Neural cell (in vitro differentiated cells): Measurements from ENCODE around the gene ALAS1. TPM values are rescaled to one million over a fixed set of nuclear protein-coding genes. Genes with fewer than 3 reads are reported as not detected.
A peak's percentile ranks its signal among the peaks of the same experiment; 100 is the strongest.
"Not testable (repeated sequence)": the region's sequence is repeated elsewhere in the genome, so short reads cannot be mapped to it uniquely, and the experiment has no call there.

ENCODE experiments used
- H2AFZ ChIP-seq: fragments of 200-600, 300-800 bp; sonication (generic), shearing (Covaris generic); 2 replicates; pipeline ENCODE4 v1.6.0; 2014; ENCODE audit warnings: low read depth, mild to moderate bottlenecking, antibody characterized with exemption, low read length, moderate library complexity
- H3F3A ChIP-seq: fragments of 200-600 bp; shearing (Covaris generic); 2 replicates; pipeline ENCODE4 v1.6.1; 2016; ENCODE audit warnings: mild to moderate bottlenecking, moderate library complexity, mixed read lengths, antibody characterized with exemption, low read length; ENCODE audit not compliant: insufficient read depth, poor library complexity, severe bottlenecking
- H3K27ac ChIP-seq: fragments of 200-600, 300-800 bp; sonication (generic), shearing (Covaris generic); 2 replicates; pipeline ENCODE4 v1.5.1; 2014; ENCODE audit warnings: mild to moderate bottlenecking, low read length, moderate library complexity
- H3K27me3 ChIP-seq: fragments of 300-800, 200-600 bp; sonication (generic), shearing (Covaris generic); 2 replicates; pipeline ENCODE4 v1.6.0; 2014; ENCODE audit warnings: mild to moderate bottlenecking, low read depth, low read length, moderate library complexity; ENCODE audit not compliant: insufficient read depth
- H3K36me3 ChIP-seq: fragments of 300-800, 200-600 bp; sonication (generic), shearing (Covaris generic); 2 replicates; pipeline ENCODE4 v1.5.1; 2014; ENCODE audit warnings: mild to moderate bottlenecking, antibody characterized with exemption, low read length, moderate library complexity; ENCODE audit not compliant: insufficient read depth
- H3K4me2 ChIP-seq: fragments of 300-800, 200-600 bp; sonication (generic), shearing (Covaris generic); 2 replicates; pipeline ENCODE4 v1.6.0; 2014; ENCODE audit warnings: mild to moderate bottlenecking, low read length
- H3K4me3 ChIP-seq: fragments of 300-800, 200-600 bp; sonication (generic), shearing (Covaris generic); 2 replicates; pipeline ENCODE4 v1.5.1; 2014; ENCODE audit warnings: mild to moderate bottlenecking, low read length, moderate library complexity
- H3K79me2 ChIP-seq: fragments of 200-600 bp; shearing (Covaris generic); replicated peaks from 2 replicates; pipeline ENCODE4 v1.6.0; 2014; ENCODE audit warnings: mild to moderate bottlenecking, low read length, moderate library complexity; ENCODE audit not compliant: insufficient read depth
- H3K9ac ChIP-seq: fragments of 300-800, 200-600 bp; sonication (generic), shearing (Covaris generic); 2 replicates; pipeline ENCODE4 v1.6.1; 2016; ENCODE audit warnings: mild to moderate bottlenecking, low read length, mixed read lengths
- H3K9me2 ChIP-seq: fragments of 200-600 bp; shearing (Covaris generic); 2 replicates; pipeline ENCODE4 v1.6.1; 2016; ENCODE audit warnings: mild to moderate bottlenecking, low read length, mixed read lengths; ENCODE audit not compliant: insufficient read depth
- H3K9me3 ChIP-seq: fragments of 200-600, 300-800 bp; sonication (generic), shearing (Covaris generic); 2 replicates; pipeline ENCODE4 v1.6.1; 2016; ENCODE audit warnings: mild to moderate bottlenecking, mixed run types, low read length, moderate library complexity, mixed read lengths
- H4K20me1 ChIP-seq: fragments of 200-600 bp; shearing (Covaris generic); 2 replicates; pipeline ENCODE4 v1.6.1; 2016; ENCODE audit warnings: mild to moderate bottlenecking, mixed run types; ENCODE audit not compliant: insufficient read depth
- EP300 ChIP-seq: fragments of 450-650 bp; conservative IDR thresholded peaks from 2 replicates; pipeline ENCODE4 v1.6.1; 2014; ENCODE audit warnings: antibody characterized with exemption, mild to moderate bottlenecking, moderate library complexity; ENCODE audit not compliant: poor library complexity, severe bottlenecking
- EZH2 ChIP-seq: fragments of 200-600, 300-800 bp; shearing (Covaris generic), sonication (generic); IDR thresholded peaks from 2 replicates; pipeline ENCODE4 v1.6.1; 2014; ENCODE audit warnings: antibody characterized with exemption, low read length, borderline replicate concordance, mild to moderate bottlenecking; ENCODE audit not compliant: insufficient read depth, poor library complexity, severe bottlenecking
- MXI1 ChIP-seq: fragments of 450-650 bp; conservative IDR thresholded peaks from 2 replicates; pipeline ENCODE4 v1.6.1; 2014; ENCODE audit warnings: antibody characterized with exemption, mild to moderate bottlenecking; ENCODE audit not compliant: poor library complexity, severe bottlenecking
- POLR2AphosphoS5 ChIP-seq: IDR thresholded peaks from 2 replicates; pipeline ENCODE4 v1.6.1; 2012
- RAD21 ChIP-seq: fragments of 450-650 bp; conservative IDR thresholded peaks from 2 replicates; pipeline ENCODE4 v1.6.1; 2014; ENCODE audit warnings: antibody characterized with exemption, mild to moderate bottlenecking, moderate library complexity
- SMC3 ChIP-seq: fragments of 450-650 bp; conservative IDR thresholded peaks from 2 replicates; pipeline ENCODE4 v1.6.1; 2014; ENCODE audit warnings: antibody characterized with exemption, mild to moderate bottlenecking, moderate library complexity; ENCODE audit not compliant: poor library complexity
- TAF1 ChIP-seq: IDR thresholded peaks from 2 replicates; pipeline ENCODE4 v1.6.1; 2012; ENCODE audit warnings: low read depth
- polyA plus RNA-seq: library from polyadenylated mRNA; depleted of rRNA; stranded (reverse); fragments of >200 nt; gene quantifications from 2 replicates; pipeline ENCODE4 v1.2.3, GENCODE V29; 2014
- TF ChIP-seq, protein P1 (sequence below): fragments of 450-650 bp; IDR thresholded peaks from 2 replicates; pipeline ENCODE4 v1.5.1; 2014; ENCODE audit warnings: antibody characterized with exemption, mild to moderate bottlenecking, moderate library complexity; ENCODE audit not compliant: poor library complexity, severe bottlenecking
- TF ChIP-seq, protein P2 (sequence below): IDR thresholded peaks from 2 replicates; pipeline ENCODE4 v1.6.1; 2012; ENCODE audit warnings: borderline replicate concordance

ALAS1 gene
- polyA plus RNA-seq, 1 donor from 2014 or later = 66.0 TPM

DNA sequence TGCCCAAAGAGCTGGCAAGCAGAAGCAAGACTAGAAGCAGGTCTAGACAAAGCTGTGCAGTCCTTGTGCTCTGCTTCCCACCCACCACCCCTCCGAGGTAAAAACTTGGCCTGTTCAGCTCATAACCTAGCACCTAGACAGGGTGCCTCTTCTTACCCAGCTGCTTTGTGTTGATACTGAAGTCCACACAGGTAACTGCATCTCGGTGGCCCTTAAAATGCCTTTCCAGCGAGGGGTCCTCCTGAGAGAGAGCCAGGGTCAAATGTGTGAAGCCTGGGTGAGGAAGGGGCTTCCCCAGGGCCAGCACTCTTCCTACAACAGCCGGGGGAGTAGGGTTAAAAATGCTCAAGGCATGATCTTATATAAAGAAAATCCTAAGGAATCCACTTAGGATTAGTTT is 47.1 kb upstream of the ALAS1 start:
- H3K4me2 ChIP-seq = no peak overlapping the region
- H3K27me3 ChIP-seq = no peaks in the 10 kb centered on the region
- no peaks in the 10 kb centered on the region for H4K20me1 ChIP-seq
- no peaks in the 10 kb centered on the region for H3K36me3 ChIP-seq
- no peak overlapping the region for H3K27ac ChIP-seq
- no peaks in the 10 kb centered on the region for H3K79me2 ChIP-seq
- H3F3A ChIP-seq = no peaks in the 10 kb centered on the region
- H3K9ac ChIP-seq = no peak overlapping the region
- no peaks in the 10 kb centered on the region for H3K9me3 ChIP-seq
- no peak overlapping the region for H2AFZ ChIP-seq
- H3K9me2 ChIP-seq = no peaks in the 10 kb centered on the region
- no peak overlapping the region for H3K4me3 ChIP-seq
- no peak for TF ChIP-seq POLR2AphosphoS5
- no peak for TF ChIP-seq MXI1
- TF ChIP-seq EZH2 = no peak
- no peak for TF ChIP-seq EP300
- no peak for TF ChIP-seq TAF1
- TF ChIP-seq, protein P1, sequence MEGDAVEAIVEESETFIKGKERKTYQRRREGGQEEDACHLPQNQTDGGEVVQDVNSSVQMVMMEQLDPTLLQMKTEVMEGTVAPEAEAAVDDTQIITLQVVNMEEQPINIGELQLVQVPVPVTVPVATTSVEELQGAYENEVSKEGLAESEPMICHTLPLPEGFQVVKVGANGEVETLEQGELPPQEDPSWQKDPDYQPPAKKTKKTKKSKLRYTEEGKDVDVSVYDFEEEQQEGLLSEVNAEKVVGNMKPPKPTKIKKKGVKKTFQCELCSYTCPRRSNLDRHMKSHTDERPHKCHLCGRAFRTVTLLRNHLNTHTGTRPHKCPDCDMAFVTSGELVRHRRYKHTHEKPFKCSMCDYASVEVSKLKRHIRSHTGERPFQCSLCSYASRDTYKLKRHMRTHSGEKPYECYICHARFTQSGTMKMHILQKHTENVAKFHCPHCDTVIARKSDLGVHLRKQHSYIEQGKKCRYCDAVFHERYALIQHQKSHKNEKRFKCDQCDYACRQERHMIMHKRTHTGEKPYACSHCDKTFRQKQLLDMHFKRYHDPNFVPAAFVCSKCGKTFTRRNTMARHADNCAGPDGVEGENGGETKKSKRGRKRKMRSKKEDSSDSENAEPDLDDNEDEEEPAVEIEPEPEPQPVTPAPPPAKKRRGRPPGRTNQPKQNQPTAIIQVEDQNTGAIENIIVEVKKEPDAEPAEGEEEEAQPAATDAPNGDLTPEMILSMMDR = no peak
- TF ChIP-seq SMC3 = no peak
- no peak for TF ChIP-seq RAD21
- TF ChIP-seq, protein P2, sequence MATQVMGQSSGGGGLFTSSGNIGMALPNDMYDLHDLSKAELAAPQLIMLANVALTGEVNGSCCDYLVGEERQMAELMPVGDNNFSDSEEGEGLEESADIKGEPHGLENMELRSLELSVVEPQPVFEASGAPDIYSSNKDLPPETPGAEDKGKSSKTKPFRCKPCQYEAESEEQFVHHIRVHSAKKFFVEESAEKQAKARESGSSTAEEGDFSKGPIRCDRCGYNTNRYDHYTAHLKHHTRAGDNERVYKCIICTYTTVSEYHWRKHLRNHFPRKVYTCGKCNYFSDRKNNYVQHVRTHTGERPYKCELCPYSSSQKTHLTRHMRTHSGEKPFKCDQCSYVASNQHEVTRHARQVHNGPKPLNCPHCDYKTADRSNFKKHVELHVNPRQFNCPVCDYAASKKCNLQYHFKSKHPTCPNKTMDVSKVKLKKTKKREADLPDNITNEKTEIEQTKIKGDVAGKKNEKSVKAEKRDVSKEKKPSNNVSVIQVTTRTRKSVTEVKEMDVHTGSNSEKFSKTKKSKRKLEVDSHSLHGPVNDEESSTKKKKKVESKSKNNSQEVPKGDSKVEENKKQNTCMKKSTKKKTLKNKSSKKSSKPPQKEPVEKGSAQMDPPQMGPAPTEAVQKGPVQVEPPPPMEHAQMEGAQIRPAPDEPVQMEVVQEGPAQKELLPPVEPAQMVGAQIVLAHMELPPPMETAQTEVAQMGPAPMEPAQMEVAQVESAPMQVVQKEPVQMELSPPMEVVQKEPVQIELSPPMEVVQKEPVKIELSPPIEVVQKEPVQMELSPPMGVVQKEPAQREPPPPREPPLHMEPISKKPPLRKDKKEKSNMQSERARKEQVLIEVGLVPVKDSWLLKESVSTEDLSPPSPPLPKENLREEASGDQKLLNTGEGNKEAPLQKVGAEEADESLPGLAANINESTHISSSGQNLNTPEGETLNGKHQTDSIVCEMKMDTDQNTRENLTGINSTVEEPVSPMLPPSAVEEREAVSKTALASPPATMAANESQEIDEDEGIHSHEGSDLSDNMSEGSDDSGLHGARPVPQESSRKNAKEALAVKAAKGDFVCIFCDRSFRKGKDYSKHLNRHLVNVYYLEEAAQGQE = no peak

DNA sequence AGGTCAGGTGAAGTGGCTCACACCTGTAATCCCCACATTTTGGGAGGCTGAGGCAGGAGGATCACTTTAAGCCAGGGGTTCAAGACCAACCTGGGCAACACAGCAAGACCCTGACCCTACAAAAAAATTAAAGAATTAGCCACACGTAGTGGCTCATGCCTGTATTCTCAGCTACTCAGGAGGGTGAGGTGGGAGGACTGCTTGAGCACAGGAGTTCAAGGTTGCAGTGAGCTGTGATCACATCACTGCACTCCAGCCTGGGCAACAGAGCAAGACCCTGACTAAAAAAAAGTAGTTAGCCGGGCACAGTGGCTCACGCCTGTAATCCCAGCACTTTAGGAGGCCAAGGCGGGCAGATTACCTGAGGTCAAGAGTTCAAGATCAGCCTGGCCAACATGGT is 46.0 kb upstream of the ALAS1 start:
- not testable (repeated sequence) for H3K79me2 ChIP-seq, H3F3A ChIP-seq, H3K36me3 ChIP-seq, H3K4me3 ChIP-seq, H3K27ac ChIP-seq, H2AFZ ChIP-seq, H3K4me2 ChIP-seq, H4K20me1 ChIP-seq, H3K27me3 ChIP-seq, H3K9me3 ChIP-seq, H3K9ac ChIP-seq, H3K9me2 ChIP-seq

DNA sequence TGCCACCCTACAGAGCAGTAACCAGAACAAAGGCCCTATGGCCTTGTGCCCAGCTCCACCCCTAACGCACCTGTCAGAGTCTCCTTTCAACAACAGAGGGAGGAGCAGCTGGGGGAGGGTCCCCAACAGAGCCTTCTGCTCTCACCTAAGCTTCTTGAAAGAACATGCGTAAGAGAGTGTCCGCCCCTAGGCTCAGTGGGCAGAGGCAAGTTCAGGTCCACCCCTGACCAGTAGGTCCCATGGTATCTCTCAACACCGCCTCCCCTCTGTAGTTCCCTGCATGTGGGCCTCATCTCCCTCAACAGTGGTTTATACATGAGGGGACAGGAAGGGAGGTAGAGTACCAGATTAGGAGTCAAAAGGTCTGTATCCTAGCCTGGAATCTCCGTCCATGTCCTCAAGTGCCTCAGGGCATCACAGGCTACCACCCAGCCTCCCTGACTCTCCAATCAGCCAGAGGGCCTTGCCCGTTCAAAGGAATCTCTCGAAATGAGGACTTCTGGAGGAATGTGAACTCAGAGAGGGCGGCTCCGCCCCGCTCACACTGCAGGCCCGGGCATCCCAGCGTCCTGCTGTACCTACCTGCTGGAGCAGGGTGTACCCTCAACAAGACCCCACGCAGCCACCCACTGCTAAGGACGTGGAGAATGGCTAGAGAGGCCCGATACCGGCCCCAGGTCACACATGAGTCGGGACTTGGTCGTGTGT is 44.4 kb upstream of the ALAS1 start:
- Histone ChIP-seq H3K27me3 (no peaks in the 10 kb centered on the region), H3K9me3 (no peaks in the 10 kb centered on the region), H3K4me3 (peak overlapping the region; percentile 87), H3K27ac (no peak overlapping the region), H4K20me1 (no peaks in the 10 kb centered on the region), H2AFZ (peak overlapping the region; percentile 73), H3K79me2 (no peaks in the 10 kb centered on the region), H3K9ac (peak overlapping the region; percentile 72), H3F3A (no peaks in the 10 kb centered on the region), H3K36me3 (no peaks in the 10 kb centered on the region), H3K9me2 (no peaks in the 10 kb centered on the region), H3K4me2 (peak overlapping the region; percentile 21)
- no peak for TF ChIP-seq SMC3
- TF ChIP-seq, protein P1 = no peak
- TF ChIP-seq EP300 = no peak
- no peak for TF ChIP-seq EZH2
- TF ChIP-seq TAF1 = no peak
